GM19193 (cell line): ENCODE data around the gene DENND4A.

ENCODE experiments used
- POLR2A ChIP-seq: IDR thresholded peaks from 4 replicates; pipeline ENCODE4 v1.6.1; 2011; ENCODE audit not compliant: insufficient read depth, insufficient read length; ENCODE audit errors: extremely low read depth

The DENND4A gene

GRCh38 chr15:65827065-65827464 is 35.0 kb upstream of the DENND4A start:
- no peak for TF ChIP-seq POLR2A

GRCh38 chr15:65824941-65825544 is 33.0 kb upstream of the DENND4A start:
- TF ChIP-seq POLR2A = no peak

GRCh38 chr15:65824031-65824743 is 32.1 kb upstream of the DENND4A start:
- no peak for TF ChIP-seq POLR2A

- no peak for TF ChIP-seq POLR2A
Observed at GRCh38 chr15:65822316-65822715, 30.2 kb upstream of the DENND4A start.

GRCh38 chr15:65821070-65821469 is 29.0 kb upstream of the DENND4A start:
- no peak for TF ChIP-seq POLR2A

GRCh38 chr15:65819563-65819960 is 27.5 kb upstream of the DENND4A start:
- TF ChIP-seq POLR2A = no peak

GRCh38 chr15:65818927-65819562 is 27.0 kb upstream of the DENND4A start:
- TF ChIP-seq POLR2A = no peak

GRCh38 chr15:65816441-65816840 is 24.3 kb upstream of the DENND4A start:
- no peak for TF ChIP-seq POLR2A

- no peak for TF ChIP-seq POLR2A
Observed at GRCh38 chr15:65812916-65813315, 20.8 kb upstream of the DENND4A start.

GRCh38 chr15:65812467-65812866 is 20.4 kb upstream of the DENND4A start:
- TF ChIP-seq POLR2A = no peak

- no peak for TF ChIP-seq POLR2A
Observed at GRCh38 chr15:65811835-65812234, 19.7 kb upstream of the DENND4A start.

GRCh38 chr15:65806397-65806796 is 14.3 kb upstream of the DENND4A start:
- TF ChIP-seq POLR2A = no peak

GRCh38 chr15:65805019-65805745 is 13.1 kb upstream of the DENND4A start:
- TF ChIP-seq POLR2A = no peak

- no peak for TF ChIP-seq POLR2A
Observed at GRCh38 chr15:65804252-65804931, 12.3 kb upstream of the DENND4A start.
